HCT116 (cell line): ENCODE data around the gene SERINC5. TPM values are rescaled to one million over a fixed set of nuclear protein-coding genes. Genes with fewer than 3 reads are reported as not detected.

Source experiments
- ATAC-seq: fragments of 200-7000 bp; cut with Tn5 transposase; 2 replicates; pipeline ENCODE4 v1.9.1; 2020; ENCODE audit warnings: mild to moderate bottlenecking, moderate library complexity
- BruUV-seq: library from RNA; stranded (reverse); fragments of 400-500 nt; replicated peaks from 2 replicates; lab custom pipeline; 2021; lab: Mats Ljungman, UMichigan
- CTCF ChIA-PET: fragments of 300-600 bp; sonication (Branson Sonifier 250); formaldehyde crosslinking; loops from one replicate; lab custom pipeline; 2021; ENCODE audit warnings: antibody characterized with exemption; lab: Charles Lee
- POLR2A ChIA-PET: fragments of 300-600, 350-600 bp; sonication (Branson Sonifier 250); formaldehyde crosslinking; loops from one replicate; lab custom pipeline; 2021; ENCODE audit warnings: antibody characterized with exemption; lab: Charles Lee
- RAD21 ChIA-PET, 2 experiments: fragments of 300-600 bp; sonication (Branson Sonifier 250); formaldehyde crosslinking; loops; one replicate each; lab custom pipeline; 2023; ENCODE audit warnings: low total read pairs in 2 of 2; ENCODE audit not compliant: uncharacterized antibody in 2 of 2, unreplicated experiment in 2 of 2, low non-redundant PET in 1 of 2; lab: Charles Lee
- DNase-seq: peaks from one replicate; pipeline ENCODE4 v3.0.0-alpha.2; 2010; ENCODE audit warnings: low read depth, low spot score
- H2AFZ ChIP-seq: fragments of 200-600 bp; shearing (Covaris generic), sonication (generic); 2 replicates; pipeline ENCODE4 v1.6.1; 2017; ENCODE audit warnings: low read depth, mixed run types, mixed read lengths, antibody characterized with exemption, low read length; ENCODE audit not compliant: poor library complexity, severe bottlenecking
- H3K27ac ChIP-seq: 2 replicates; pipeline ENCODE4 v1.5.1; 2012; ENCODE audit warnings: low read depth, low read length
- H3K27me3 ChIP-seq: fragments of 200-600 bp; sonication (generic); 2 replicates; pipeline ENCODE4 v1.6.1; 2016; ENCODE audit warnings: mixed run types, low read length, mixed read lengths; ENCODE audit not compliant: insufficient read depth
- H3K36me3 ChIP-seq, 2 experiments: fragments of 200-500 bp in 1 of 2; fragments of 200-600 bp in 1 of 2; sonication (Bioruptor generic) in 1 of 2; sonication (generic) in 1 of 2; 2 replicates each; pipeline versions ENCODE4 v1.5.1 to v1.6.1; 2014 to 2016; ENCODE audit warnings: low read length in 2 of 2, inconsistent platforms in 1 of 2, mixed read lengths in 1 of 2, mixed run types in 1 of 2; ENCODE audit not compliant: insufficient read depth in 2 of 2, control insufficient read depth in 1 of 2
- H3K4me1 ChIP-seq, 2 experiments: fragments of 200-600 bp in 1 of 2; sonication (generic) in 1 of 2; 2 replicates each; pipeline versions ENCODE4 v1.5.1 to v1.6.1; 2012 to 2017; ENCODE audit warnings: low read length in 2 of 2, inconsistent platforms in 1 of 2, mild to moderate bottlenecking in 1 of 2, mixed read lengths in 1 of 2, mixed run types in 1 of 2, moderate library complexity in 1 of 2; ENCODE audit not compliant: insufficient read depth in 2 of 2, control insufficient read depth in 1 of 2
- H3K4me2 ChIP-seq: fragments of 200-600 bp; sonication (generic); 2 replicates; pipeline ENCODE4 v1.6.1; 2017; ENCODE audit warnings: mixed run types, low read length, mixed read lengths
- H3K4me3 ChIP-seq, 2 experiments: fragments of 200-600 bp in 1 of 2; sonication (generic) in 1 of 2; replicated peaks in 1 of 2; 2 replicates each; pipeline ENCODE4 v1.5.1; 2011 to 2016; ENCODE audit warnings: low read length in 2 of 2, control low read depth in 1 of 2, low read depth in 1 of 2, mild to moderate bottlenecking in 1 of 2, mixed read lengths in 1 of 2, mixed run types in 1 of 2
- H3K79me2 ChIP-seq: fragments of 200-600 bp; sonication (generic); 2 replicates; pipeline ENCODE4 v1.6.1; 2017; ENCODE audit warnings: mild to moderate bottlenecking, mixed run types, low read length, moderate library complexity, mixed read lengths; ENCODE audit not compliant: insufficient read depth
- H3K9ac ChIP-seq: fragments of 200-600 bp; sonication (generic); 2 replicates; pipeline ENCODE4 v1.6.1; 2016; ENCODE audit warnings: low read length, mixed read lengths
- H3K9me2 ChIP-seq: fragments of 200-600 bp; sonication (generic), shearing (Covaris generic); 2 replicates; pipeline ENCODE4 v1.6.1; 2017; ENCODE audit warnings: mixed run types, mild to moderate bottlenecking, moderate library complexity; ENCODE audit not compliant: insufficient read depth
- H3K9me3 ChIP-seq, 2 experiments: fragments of 200-500 bp in 1 of 2; fragments of 200-600 bp in 1 of 2; sonication (Bioruptor generic) in 1 of 2; sonication (generic) in 1 of 2; 2 replicates each; pipeline ENCODE4 v1.6.1; 2014 to 2017; ENCODE audit warnings: low read length in 2 of 2, mixed read lengths in 2 of 2, inconsistent platforms in 1 of 2, low read depth in 1 of 2, mild to moderate bottlenecking in 1 of 2, mixed run types in 1 of 2, moderate library complexity in 1 of 2; ENCODE audit not compliant: control insufficient read depth in 1 of 2, insufficient read depth in 1 of 2
- H4K20me1 ChIP-seq: fragments of 200-600 bp; sonication (generic), shearing (Covaris generic); 2 replicates; pipeline ENCODE4 v1.6.1; 2017; ENCODE audit warnings: mixed run types, mild to moderate bottlenecking, moderate library complexity; ENCODE audit not compliant: insufficient read depth
- EZH2 ChIP-seq: fragments of 200-600 bp; sonication (generic); IDR thresholded peaks from 2 replicates; pipeline ENCODE4 v1.6.1; 2017; ENCODE audit warnings: antibody characterized with exemption, mixed run types
- EZH2phosphoT487 ChIP-seq: fragments of 200-600 bp; IDR thresholded peaks from 2 replicates; pipeline ENCODE4 v1.6.1; 2018; ENCODE audit warnings: antibody characterized with exemption, borderline replicate concordance
- JUND ChIP-seq: IDR thresholded peaks from 2 replicates; pipeline ENCODE4 v1.6.1; 2012
- POLR2AphosphoS5 ChIP-seq: IDR thresholded peaks from 2 replicates; pipeline ENCODE4 v1.6.1; 2011; ENCODE audit warnings: mild to moderate bottlenecking, low read depth, low read length, moderate library complexity
- RAD21 ChIP-seq: IDR thresholded peaks from 2 replicates; pipeline ENCODE4 v1.6.1; 2012; ENCODE audit warnings: low read depth, mild to moderate bottlenecking
- TCF7L2 ChIP-seq: IDR thresholded peaks from 2 replicates; pipeline ENCODE4 v1.7.0; 2011; ENCODE audit warnings: borderline replicate concordance, inconsistent platforms; ENCODE audit not compliant: insufficient read depth, insufficient read length; ENCODE audit errors: extremely low read depth
- YY1 ChIP-seq: IDR thresholded peaks from 2 replicates; pipeline ENCODE4 v1.6.1; 2011; ENCODE audit warnings: low read length, low read depth, moderate library complexity, mild to moderate bottlenecking; ENCODE audit not compliant: insufficient replicate concordance; ENCODE audit errors: extremely low read depth
- ZFX ChIP-seq: fragments of 450-650 bp; IDR thresholded peaks from 2 replicates; pipeline ENCODE4 v1.6.1; 2017
- intact Hi-C: fragments of 100-400 bp; cut with micrococcal nuclease; formaldehyde crosslinking; loops from 2 replicates; pipeline ENCODE4 v1.10.0; 2022
- total RNA-seq: library from RNA; stranded (reverse); gene quantifications from one replicate; pipeline ENCODE4 v1.2.1, GENCODE V29; 2021; ENCODE audit not compliant: unreplicated experiment
- TF ChIP-seq, protein P1 (sequence below): IDR thresholded peaks from 2 replicates; pipeline ENCODE4 v1.6.1; 2012; ENCODE audit warnings: low read depth
- TF ChIP-seq, protein P2 (sequence below): IDR thresholded peaks from 2 replicates; pipeline ENCODE4 v1.6.1; 2012
- TF ChIP-seq, protein P3 (sequence below), 3 experiments: fragments of 200-600 bp in 1 of 3; sonication (generic) in 1 of 3; IDR thresholded peaks in 2 of 3; conservative IDR thresholded peaks in 1 of 3; 2 replicates each; pipeline ENCODE4 v1.5.1; 2012 to 2017; ENCODE audit warnings: low read depth in 2 of 3, low read length in 2 of 3, antibody characterized with exemption in 1 of 3, borderline replicate concordance in 1 of 3, control low read depth in 1 of 3, mild to moderate bottlenecking in 1 of 3, mixed read lengths in 1 of 3, mixed run types in 1 of 3, moderate library complexity in 1 of 3; ENCODE audit not compliant: insufficient read depth in 1 of 3
- TF ChIP-seq, protein P4 (sequence below): IDR thresholded peaks from 2 replicates; pipeline ENCODE4 v1.6.1; 2011; ENCODE audit warnings: mild to moderate bottlenecking, low read length, moderate library complexity; ENCODE audit not compliant: insufficient replicate concordance; ENCODE audit errors: extremely low read depth
- TF ChIP-seq, protein P5 (sequence below): IDR thresholded peaks from 2 replicates; pipeline ENCODE4 v1.6.1; 2012

SERINC5 gene
- total RNA-seq, 1 experiment from 2014 or later: 39.3 TPM

DNA sequence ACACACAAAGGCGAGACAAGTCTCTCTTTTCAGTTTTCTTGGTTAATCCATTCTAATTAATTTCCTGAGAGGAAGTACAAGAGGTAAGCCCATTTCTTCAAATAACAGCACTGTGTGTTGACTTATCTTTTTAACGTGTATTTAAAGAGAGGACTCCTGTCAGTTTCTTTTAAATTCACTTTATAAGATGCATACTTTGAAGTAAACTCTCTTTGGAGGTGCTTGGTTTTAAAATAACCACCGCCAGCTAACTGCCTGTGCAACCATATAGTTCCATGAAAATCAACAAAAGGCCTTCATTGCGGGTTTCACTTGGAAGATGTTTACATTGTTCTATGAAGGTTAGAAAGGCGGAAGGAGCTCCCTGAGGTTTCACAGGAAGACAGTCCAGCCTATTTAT, 13.1 kb upstream of the SERINC5 start:
- no peaks in the 10 kb centered on the region for H3K27me3 ChIP-seq
- ChIA-PET POLR2A (interaction anchor here (1.3 to 2.1 kb wide), 2 partner anchors 12 to 21 kb away, joined by 3 to 4 read pairs; no protein-coding TSS in a partner anchor), CTCF (no interaction called here), RAD21 (no interaction called here)
- no peaks in the 10 kb centered on the region for H3K36me3 ChIP-seq
- H3K79me2 ChIP-seq: no peaks in the 10 kb centered on the region
- DNase-seq: no peak
- peaks cover 3 to 16% of the 10 kb centered on the region in 2 experiments; a peak in 3 of 4 replicates for H3K4me1 ChIP-seq
- TF ChIP-seq, protein P1, sequence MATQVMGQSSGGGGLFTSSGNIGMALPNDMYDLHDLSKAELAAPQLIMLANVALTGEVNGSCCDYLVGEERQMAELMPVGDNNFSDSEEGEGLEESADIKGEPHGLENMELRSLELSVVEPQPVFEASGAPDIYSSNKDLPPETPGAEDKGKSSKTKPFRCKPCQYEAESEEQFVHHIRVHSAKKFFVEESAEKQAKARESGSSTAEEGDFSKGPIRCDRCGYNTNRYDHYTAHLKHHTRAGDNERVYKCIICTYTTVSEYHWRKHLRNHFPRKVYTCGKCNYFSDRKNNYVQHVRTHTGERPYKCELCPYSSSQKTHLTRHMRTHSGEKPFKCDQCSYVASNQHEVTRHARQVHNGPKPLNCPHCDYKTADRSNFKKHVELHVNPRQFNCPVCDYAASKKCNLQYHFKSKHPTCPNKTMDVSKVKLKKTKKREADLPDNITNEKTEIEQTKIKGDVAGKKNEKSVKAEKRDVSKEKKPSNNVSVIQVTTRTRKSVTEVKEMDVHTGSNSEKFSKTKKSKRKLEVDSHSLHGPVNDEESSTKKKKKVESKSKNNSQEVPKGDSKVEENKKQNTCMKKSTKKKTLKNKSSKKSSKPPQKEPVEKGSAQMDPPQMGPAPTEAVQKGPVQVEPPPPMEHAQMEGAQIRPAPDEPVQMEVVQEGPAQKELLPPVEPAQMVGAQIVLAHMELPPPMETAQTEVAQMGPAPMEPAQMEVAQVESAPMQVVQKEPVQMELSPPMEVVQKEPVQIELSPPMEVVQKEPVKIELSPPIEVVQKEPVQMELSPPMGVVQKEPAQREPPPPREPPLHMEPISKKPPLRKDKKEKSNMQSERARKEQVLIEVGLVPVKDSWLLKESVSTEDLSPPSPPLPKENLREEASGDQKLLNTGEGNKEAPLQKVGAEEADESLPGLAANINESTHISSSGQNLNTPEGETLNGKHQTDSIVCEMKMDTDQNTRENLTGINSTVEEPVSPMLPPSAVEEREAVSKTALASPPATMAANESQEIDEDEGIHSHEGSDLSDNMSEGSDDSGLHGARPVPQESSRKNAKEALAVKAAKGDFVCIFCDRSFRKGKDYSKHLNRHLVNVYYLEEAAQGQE: no peak
- TF ChIP-seq, protein P2, sequence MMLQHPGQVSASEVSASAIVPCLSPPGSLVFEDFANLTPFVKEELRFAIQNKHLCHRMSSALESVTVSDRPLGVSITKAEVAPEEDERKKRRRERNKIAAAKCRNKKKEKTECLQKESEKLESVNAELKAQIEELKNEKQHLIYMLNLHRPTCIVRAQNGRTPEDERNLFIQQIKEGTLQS: no peak
- no peak for TF ChIP-seq TCF7L2
- no peak for TF ChIP-seq RAD21
- TF ChIP-seq EZH2: no peak
- TF ChIP-seq, protein P3, sequence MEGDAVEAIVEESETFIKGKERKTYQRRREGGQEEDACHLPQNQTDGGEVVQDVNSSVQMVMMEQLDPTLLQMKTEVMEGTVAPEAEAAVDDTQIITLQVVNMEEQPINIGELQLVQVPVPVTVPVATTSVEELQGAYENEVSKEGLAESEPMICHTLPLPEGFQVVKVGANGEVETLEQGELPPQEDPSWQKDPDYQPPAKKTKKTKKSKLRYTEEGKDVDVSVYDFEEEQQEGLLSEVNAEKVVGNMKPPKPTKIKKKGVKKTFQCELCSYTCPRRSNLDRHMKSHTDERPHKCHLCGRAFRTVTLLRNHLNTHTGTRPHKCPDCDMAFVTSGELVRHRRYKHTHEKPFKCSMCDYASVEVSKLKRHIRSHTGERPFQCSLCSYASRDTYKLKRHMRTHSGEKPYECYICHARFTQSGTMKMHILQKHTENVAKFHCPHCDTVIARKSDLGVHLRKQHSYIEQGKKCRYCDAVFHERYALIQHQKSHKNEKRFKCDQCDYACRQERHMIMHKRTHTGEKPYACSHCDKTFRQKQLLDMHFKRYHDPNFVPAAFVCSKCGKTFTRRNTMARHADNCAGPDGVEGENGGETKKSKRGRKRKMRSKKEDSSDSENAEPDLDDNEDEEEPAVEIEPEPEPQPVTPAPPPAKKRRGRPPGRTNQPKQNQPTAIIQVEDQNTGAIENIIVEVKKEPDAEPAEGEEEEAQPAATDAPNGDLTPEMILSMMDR (IDR thresholded peaks at IDR 0.05 in 2 of 3, conservative IDR thresholded peaks at IDR 0.05 in 1 of 3; ENCODE audit: borderline replicate concordance in 1 of 3, insufficient read depth in 1 of 3, low read depth in 2 of 3, low read length in 2 of 3): no peak
- TF ChIP-seq ZFX: no peak
- TF ChIP-seq EZH2phosphoT487: no peak
- no peak for TF ChIP-seq JUND
- TF ChIP-seq POLR2AphosphoS5: no peak
- TF ChIP-seq YY1: no peak
- TF ChIP-seq, protein P4, sequence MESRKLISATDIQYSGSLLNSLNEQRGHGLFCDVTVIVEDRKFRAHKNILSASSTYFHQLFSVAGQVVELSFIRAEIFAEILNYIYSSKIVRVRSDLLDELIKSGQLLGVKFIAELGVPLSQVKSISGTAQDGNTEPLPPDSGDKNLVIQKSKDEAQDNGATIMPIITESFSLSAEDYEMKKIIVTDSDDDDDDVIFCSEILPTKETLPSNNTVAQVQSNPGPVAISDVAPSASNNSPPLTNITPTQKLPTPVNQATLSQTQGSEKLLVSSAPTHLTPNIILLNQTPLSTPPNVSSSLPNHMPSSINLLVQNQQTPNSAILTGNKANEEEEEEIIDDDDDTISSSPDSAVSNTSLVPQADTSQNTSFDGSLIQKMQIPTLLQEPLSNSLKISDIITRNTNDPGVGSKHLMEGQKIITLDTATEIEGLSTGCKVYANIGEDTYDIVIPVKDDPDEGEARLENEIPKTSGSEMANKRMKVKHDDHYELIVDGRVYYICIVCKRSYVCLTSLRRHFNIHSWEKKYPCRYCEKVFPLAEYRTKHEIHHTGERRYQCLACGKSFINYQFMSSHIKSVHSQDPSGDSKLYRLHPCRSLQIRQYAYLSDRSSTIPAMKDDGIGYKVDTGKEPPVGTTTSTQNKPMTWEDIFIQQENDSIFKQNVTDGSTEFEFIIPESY: no peak
- TF ChIP-seq, protein P5, sequence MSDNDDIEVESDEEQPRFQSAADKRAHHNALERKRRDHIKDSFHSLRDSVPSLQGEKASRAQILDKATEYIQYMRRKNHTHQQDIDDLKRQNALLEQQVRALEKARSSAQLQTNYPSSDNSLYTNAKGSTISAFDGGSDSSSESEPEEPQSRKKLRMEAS: no peak
- no peaks in the 10 kb centered on the region for H4K20me1 ChIP-seq
- no peak overlapping the region for H3K4me3 ChIP-seq
- ATAC-seq: no peak
- H2AFZ ChIP-seq: no peak overlapping the region
- intact Hi-C loops: no loop called here
- no peak overlapping the region for H3K27ac ChIP-seq
- no peak overlapping the region for H3K9ac ChIP-seq
- no peaks in the 10 kb centered on the region for H3K9me3 ChIP-seq
- no peak overlapping the region for H3K4me2 ChIP-seq
- no peaks in the 10 kb centered on the region for H3K9me2 ChIP-seq
- BruUV-seq: no TSS peak
